H1 (cell line): Measurements from ENCODE around the gene ANGPTL4. TPM values are rescaled to one million over a fixed set of nuclear protein-coding genes. Genes with fewer than 3 reads are reported as not detected.

Experiments
- ATF3 ChIP-seq: IDR thresholded peaks from 2 replicates; pipeline ENCODE4 v1.6.1; 2011; ENCODE audit warnings: low read depth, mild to moderate bottlenecking, low read length; ENCODE audit not compliant: insufficient read depth
- CHD7 ChIP-seq: fragments of 300-600 bp; sonication (generic); IDR thresholded peaks from 2 replicates; pipeline ENCODE4 v1.7.1; 2012; ENCODE audit warnings: low read length, moderate library complexity, mild to moderate bottlenecking, inconsistent platforms; ENCODE audit not compliant: insufficient replicate concordance
- HDAC2 ChIP-seq, 2 experiments: fragments of 300-600 bp in 1 of 2; sonication (generic) in 1 of 2; IDR thresholded peaks; 2 replicates each; pipeline ENCODE4 v1.6.1; 2011 to 2012; ENCODE audit warnings: low read depth in 2 of 2, low read length in 2 of 2, mild to moderate bottlenecking in 2 of 2, moderate library complexity in 2 of 2, borderline replicate concordance in 1 of 2, inconsistent platforms in 1 of 2
- JUN ChIP-seq: IDR thresholded peaks from 2 replicates; pipeline ENCODE4 v1.6.1; 2011; ENCODE audit warnings: low read depth, mild to moderate bottlenecking, improper control_type of control experiment, low read length
- KDM4A ChIP-seq: IDR thresholded peaks from one replicate; pipeline ENCODE4 v1.7.1; 2012; ENCODE audit warnings: low read depth, mild to moderate bottlenecking, moderate library complexity, low read length, inconsistent platforms; ENCODE audit not compliant: severe bottlenecking
- TBP ChIP-seq: IDR thresholded peaks from 2 replicates; pipeline ENCODE4 v1.6.1; 2011; ENCODE audit warnings: low read depth, low read length, improper control_type of control experiment
- polyA plus RNA-seq, 7 experiments: library from polyadenylated mRNA; depleted of rRNA in 3 of 7; stranded (reverse) in 5 of 7; unstranded in 2 of 7; fragments of >200 nt in 5 of 7; fragments of 200-250 nt in 2 of 7; gene quantifications; 1 replicate in 5 of 7; 2 replicates in 1 of 7; 4 replicates in 1 of 7; pipeline versions ENCODE4 v1.2.1 to v1.2.3, GENCODE V29; 2011 to 2013; ENCODE audit warnings: missing spikeins in 2 of 7, mixed read lengths in 2 of 7
- total RNA-seq: library from RNA; stranded (reverse); fragmentation: NEBNext Ultra II Directional; extraction: Animal tissue kit (Norgen Biotek cat#: 25700); gene quantifications from 2 replicates; pipeline ENCODE4 v1.2.1, GENCODE V29; 2021

ANGPTL4 gene
- total and polyA plus RNA-seq, 2 of the 8 experiments (the other 6 are each of a cell fraction or from before 2014, with no cell fraction given) = 2.3 to 6.5 TPM

GRCh38 chr19:8331263-8331845 lies 32.6 kb upstream of the ANGPTL4 start (continued):
- no peak for TF ChIP-seq CHD7
- no peak for TF ChIP-seq HDAC2 (IDR thresholded peaks at IDR 0.05; ENCODE audit: borderline replicate concordance in 1 of 2, low read depth in 2 of 2, low read length in 2 of 2)
- no peak for TF ChIP-seq ATF3
- TF ChIP-seq JUN = no peak
- TF ChIP-seq TBP = no peak
- no peak for TF ChIP-seq KDM4A
